GOT3 (cell line): Measurements from ENCODE around the gene RAB40C.

Experiments
- DNase-seq: peaks from one replicate; lab custom pipeline; 2025; ENCODE audit warnings: mixed read lengths; lab: John Stamatoyannopoulos, UW

Gene RAB40C

GRCh38 chr16:559411-560203, 30.3 kb upstream of the RAB40C start:
- DNase-seq, result no peak

DNA sequence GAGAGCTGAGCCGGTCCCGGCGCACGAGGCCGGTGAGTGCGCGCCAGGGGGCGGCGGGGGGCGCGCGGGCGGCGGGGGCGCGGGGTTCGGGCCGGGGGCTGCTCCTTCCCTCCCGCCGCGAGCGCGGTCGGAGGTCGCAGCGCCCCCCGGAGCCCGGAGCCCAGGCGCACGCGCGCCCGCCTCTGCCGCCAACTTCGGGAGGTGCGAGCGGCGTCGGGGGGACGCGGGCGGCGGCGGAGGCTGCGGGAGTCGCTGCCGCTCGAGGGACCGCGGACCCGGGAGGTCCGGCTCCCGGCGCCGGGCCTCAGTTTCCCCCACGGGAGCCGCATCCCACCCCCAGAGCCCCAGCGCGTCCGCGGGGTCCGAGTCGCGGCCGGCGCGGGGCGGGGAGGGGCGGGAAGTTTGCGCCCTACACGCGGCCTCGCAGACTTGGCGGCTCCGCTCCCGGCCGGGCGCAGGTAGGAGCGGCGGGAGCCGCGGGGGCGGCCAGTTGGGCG, 29.6 kb upstream of the RAB40C start, which contains the start of gene PRR35:
Gene PRR35, plus strand, starts transcription at position 191 of the 497 bp plus-strand sequence. CDS start 2,901 bp downstream, outside the sequence.
- DNase-seq, result no peak

DNA sequence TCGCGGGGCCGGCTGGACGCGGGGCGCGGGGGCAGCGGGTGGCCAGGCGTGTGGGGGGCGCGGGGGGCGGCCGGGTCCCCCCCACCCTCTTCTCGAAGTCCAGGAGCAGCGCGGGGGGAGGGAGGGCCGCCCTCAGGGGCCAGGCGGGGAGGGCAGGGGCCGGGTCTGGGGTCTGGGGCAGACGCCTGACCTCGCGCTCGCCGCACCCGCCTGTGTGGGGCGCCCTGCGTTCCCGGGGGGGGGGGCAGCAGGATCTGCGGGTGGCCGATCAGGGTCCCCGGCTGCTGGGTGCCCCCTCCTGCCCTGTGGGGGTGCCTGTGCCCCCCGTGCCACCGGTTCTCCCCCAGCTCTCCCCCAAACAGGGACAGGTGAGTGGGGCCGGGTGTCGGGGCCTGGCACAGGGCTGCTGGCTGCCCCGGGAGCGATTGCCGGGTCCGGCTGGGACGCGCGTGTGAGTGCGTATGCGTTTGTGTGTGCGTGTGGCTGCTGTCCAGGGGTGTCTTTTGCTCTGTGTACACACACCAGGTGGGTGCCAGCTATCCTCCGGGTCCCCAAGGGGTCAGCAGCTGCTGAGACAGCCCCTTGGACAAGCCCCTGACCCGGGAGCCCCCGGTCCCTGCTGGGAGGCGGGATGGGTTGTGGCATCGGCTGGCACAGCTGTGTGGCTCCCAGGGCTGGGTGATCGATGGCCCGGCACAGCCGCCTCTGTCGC, 29.0 kb upstream of the RAB40C start:
- no peak for DNase-seq

DNA sequence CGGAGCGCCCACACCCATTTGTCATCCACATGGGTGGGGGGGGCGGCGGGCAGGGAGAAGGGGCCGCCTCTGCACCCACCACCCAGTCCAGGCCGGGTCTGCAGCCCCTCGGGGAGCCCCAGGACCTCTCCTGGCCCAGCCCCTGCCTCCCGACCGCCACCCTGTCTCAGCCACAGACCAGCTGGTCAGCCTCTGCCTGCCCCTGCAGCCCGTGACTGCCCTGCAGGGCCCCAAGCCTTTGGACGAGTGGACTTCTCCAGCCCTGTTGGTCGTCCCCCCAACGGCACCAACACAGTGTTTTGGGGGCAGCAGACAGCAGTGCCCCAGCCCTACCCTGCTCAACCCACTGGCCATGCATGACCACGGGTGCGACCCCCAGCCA, 28.5 kb upstream of the RAB40C start:
- no peak for DNase-seq

GRCh38 chr16:561957-562938, 27.6 kb upstream of the RAB40C start:
- no peak for DNase-seq

GRCh38 chr16:563072-563644, 26.7 kb upstream of the RAB40C start:
- DNase-seq, result no peak

DNA sequence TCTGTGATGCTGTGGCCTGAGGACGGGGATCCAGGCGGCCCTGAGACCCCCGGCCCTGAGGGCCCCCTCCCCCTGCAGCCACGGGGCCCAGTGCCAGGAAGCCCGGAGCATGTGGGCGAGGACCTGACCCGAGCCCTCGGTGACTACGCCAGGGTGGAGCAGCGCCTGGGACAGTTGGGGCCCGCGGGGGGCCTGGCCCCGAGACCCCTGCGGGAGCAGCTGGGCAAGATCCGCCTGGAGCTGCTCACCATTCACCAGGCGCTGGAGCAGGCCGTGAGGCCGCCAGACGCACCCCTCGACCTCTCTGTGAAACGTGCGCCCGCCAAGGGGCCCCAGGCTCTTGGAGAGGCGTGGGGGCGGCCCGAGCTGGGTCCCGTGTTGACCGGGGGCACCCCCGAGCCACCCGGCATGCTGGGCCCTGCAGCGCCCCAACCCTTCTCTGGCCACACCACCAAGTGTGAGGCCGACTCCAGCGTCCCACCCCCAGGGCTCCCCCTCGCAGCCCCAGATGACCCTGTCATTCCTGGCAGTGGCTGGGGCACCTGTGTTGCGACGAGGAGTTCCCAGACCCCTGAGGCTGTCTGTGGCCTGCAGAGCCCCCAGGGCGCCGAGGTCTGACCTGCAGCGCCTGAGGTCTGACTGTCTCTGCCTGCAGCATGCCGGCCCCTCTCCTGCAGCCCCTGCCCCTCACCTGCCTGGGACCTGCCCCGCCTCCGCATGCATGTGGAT, 25.0 kb upstream of the RAB40C start:
- DNase-seq, result no peak

GRCh38 chr16:565419-566330, 24.2 kb upstream of the RAB40C start:
- DNase-seq, result no peak

DNA sequence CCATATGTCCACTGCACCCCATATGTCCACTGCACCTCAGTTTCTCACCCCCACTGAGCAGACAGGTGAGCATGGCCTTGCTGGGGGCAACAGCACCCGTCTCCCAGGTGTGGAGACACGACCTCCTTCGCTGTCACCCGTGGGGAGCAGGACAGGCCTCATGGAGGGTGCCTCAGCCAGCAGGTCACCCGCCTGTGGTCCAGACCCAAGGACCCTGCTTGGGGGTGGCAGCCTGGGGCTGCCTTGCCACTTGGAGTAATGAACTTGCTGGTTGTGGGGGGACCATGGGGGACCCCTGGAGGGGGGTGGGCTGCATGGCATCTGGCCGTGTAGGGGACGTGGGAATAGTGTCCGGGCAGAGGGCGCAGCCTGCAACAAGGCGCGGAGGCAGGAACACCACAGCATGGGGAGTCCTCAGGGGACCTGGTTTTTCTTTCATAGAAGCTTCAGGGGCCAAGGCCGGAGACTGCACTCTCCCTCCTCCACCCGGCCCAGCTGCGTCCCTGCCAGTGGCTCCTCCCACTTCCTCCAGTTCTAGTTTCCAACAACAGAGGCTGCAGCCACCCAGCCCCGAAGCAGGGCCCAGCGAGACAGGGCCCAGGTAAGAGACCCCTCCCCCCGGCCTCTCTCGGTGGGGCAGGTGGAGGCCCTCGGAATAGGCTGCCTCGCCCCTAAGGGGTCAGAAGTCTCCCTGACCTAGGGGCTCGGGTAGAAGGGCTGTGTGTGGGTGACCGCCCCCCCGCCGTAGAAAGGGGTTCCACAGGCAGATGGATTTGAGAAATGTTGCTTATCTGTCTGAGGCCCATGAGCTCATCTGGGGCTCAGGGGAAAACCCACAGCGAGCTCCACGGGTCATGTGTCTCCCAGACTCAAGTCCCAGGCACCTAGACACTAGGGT, 23.1 kb upstream of the RAB40C start, which contains the start of gene NHLRC4:
Gene NHLRC4, plus strand, starts transcription at position 531 of the 898 bp plus-strand sequence. CDS start 1,043 bp downstream, outside the sequence.
- no peak for DNase-seq

DNA sequence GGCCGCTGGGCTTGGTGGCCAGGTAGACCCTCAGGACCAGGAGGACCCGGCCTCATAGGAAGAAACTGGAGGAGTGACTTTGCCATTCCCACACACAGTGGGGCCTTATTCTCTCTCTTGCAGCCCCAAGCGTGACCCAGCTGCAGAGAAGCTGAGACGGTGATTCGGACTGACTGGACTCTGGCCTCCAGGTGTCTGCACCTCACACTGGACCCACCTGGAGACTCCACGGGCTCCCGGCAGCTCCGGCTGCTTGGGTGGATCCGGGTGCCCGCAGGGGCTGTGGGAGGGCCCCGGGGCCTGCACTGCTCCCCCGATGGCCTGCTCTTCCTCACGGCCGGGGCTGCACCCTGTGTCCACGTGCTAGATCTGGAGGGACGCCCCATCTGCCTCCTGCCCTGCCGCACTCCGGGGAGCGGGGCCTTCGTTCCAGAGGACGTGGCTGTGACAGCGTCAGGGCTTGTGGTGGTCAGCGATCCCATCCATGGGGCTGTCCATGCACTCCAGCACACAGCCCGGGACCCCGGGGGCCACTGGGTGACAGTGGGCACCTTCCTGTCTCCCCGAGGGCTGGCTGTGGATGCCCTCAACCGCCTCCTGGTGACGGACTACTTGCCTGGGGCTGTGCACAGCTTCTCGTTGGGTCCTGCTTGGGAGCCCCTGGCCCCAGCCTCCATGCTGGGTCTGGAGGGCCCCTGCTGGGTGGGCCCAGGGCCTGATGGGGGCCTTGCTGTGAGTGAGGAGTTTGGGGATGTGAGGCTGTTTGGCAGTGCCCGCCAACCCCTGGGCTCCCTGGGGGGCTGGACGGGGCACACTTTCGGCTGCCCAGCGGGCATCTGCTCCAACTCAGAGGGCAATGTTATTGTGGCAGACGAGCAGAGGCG, 22.3 kb upstream of the RAB40C start:
- DNase-seq, result no peak

- no peak for DNase-seq
These were observed 21.2 kb upstream of the RAB40C start for GRCh38 chr16:568401-569258.

GRCh38 chr16:569445-570254, 20.2 kb upstream of the RAB40C start, which contains the start of gene PIGQ:
Gene PIGQ, plus strand, starts transcription at chr16:569968. Its CDS starts 4,107 bp downstream, at chr16:574075.
- DNase-seq, result peak; percentile 50

- DNase-seq, result no peak
These were observed 16.8 kb upstream of the RAB40C start for GRCh38 chr16:572865-573650.

- no peak for DNase-seq
These were observed 15.7 kb upstream of the RAB40C start for GRCh38 chr16:574021-574760.
